Amniotic epithelial cell (primary cell): ENCODE results near the gene RXFP4.
"Not testable (repeated sequence)": the region's sequence is repeated elsewhere in the genome, so short reads cannot be mapped to it uniquely, and the experiment has no call there.

Source experiments
- DNase-seq: peaks from one replicate; pipeline ENCODE4 v3.0.0-alpha.2; 2010; ENCODE audit warnings: low read depth

The RXFP4 gene

DNA sequence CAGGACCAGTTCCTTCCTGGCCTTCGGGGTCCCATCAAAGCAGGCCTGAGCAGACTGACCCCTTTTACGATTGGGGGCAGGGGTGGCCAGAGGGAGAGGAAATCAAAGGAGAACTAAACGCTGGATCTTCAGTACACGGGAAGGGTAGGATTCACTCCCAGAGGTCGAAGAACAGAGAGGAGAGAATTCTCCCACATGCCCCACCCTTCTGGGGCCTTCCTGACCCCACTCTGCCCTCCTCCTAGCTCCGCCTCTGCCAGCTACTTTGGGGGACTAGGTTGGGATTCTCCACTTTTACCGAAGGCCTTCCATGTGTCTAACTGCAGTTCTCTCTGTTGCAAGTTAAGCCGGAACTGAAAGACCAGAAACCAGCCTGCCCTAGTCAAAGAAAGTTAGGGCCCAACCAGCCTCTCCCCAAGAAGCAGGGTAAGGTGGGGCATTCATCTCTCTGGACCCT, 37.6 kb downstream of the RXFP4 start:
- DNase-seq, result peak; percentile 54

DNA sequence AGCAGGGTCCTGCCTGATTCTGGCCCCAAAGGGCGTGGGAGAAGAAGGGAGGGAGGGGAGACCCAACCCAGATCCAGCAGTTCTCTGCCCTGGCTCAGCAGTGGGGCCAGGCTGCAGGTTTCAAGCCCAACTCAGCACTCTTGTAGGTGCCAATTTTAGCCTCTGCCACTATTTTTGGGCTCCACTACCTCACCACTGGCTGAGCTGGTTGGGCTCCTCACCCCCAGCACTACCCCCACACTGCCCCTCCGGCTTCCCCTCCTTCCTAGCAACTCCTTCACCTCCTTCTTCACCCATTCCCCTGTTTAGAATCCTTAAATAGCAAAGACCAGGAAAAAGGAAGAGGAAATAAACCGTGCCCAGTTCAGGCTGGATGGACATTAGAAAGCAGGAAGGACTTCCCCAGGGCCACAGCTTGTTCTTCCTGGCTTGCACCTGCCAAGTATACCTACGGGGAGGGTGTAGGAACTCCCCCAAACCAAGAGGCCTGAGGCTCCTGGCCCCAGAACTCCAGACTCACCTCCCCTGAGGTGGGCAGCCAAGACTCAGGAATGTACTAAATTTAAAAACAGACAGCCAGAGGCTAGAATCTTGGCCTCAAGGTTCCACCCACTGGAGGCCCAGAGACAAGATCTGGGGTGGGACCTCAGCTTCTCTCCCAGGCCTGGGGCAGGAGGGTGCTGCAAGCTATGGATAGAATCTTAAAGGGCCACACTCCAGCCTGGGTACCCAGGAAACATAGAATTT, 38.3 kb downstream of the RXFP4 start:
- no peak for DNase-seq

DNA sequence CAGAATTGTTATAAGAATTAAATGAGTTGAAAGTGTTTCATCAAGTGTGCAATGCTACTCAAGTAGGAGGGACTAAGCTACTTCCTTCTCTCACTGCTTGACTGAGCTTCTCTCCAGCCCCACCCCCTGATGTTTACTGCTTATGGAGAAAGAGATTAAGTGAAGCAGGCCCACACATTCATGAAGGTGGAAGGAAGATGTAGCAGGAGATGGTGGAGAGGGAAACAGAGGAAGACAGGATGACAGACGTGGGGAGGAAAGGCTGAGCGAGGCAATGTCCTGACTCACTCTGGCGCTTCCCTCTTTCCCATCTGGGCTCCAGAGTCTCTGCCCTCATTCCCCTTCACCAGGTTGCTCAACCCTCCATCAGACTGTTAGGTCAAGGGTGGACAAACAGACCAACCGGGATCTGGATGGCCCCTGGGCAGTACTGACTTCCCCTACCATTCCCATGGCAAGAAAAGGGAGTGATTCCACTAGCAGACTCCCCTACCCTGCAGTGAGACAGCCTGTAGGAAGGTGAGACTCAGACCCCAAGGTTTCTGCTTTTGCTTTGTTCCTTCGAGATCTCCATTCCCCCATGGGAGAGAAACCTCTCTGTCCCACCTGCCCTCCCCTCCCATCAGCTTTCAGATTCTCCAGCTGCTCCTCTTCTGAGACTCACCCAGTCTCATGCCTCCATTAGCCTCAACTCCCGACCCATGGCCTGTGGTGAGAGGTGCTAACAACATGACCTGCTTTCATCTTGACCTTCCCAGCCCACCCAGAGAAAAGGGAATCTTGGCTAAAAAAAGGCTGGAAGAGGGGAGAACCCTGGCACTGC, 40.0 kb downstream of the RXFP4 start:
- peak; percentile 99 for DNase-seq

DNA sequence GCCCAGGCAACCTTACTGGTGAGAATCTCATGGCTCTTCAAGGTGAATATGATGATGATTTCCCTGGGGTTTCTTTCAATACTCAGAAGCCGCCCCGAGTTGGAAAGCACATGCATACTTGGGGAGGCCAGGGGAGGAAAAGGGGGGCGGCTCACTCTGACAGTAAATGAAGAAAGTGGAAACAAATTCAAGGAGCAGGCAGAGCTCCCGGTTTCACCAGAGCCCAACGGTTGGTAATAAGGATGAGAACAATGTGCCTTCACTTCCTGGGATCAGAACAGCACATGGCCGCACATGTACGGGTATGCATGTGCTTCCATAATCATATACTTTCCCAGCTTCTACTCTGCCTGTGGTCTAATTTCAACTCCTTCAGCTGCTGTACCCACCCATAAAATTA, 40.7 kb downstream of the RXFP4 start:
- no peak for DNase-seq

DNA sequence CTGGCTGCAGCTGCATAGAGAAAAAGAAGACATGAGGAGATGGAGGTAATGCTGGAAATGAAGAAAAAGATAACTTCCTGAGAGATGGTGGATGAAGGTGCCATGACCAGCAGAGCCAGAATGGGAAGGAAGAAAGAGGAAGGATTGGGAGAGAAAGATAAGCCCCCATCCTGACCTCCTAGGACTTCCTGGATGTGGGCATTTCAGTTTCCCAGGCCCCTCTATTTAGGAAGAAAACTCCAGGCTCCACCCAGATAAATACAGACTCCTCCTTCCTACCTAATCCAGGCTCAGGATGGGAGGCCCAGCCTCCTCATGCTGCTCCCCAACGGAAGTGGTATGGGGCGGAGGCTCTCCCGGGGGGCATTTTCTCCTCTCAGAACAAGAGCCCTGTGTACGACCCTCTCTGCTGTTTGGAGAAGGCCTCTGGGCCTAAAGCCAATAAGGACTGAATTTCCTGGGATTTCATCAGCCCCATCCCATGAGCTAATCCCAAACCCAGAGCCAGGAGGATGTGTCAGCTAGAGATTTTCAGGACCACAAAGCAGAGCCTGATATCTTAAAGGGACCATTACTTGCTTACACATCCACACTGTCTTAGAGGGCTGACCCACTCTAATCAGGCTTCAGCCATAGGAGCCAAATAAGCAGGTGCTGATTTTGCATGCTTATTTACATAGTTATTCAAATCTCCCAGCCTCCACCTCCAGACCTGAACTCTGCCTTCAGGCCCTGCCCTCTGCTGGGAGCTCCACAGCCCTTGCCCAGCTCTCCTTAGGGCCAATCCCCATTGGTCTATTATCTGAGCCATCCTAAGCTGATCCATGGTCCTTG, 42.0 kb downstream of the RXFP4 start:
- DNase-seq, result peak; percentile 97

DNA sequence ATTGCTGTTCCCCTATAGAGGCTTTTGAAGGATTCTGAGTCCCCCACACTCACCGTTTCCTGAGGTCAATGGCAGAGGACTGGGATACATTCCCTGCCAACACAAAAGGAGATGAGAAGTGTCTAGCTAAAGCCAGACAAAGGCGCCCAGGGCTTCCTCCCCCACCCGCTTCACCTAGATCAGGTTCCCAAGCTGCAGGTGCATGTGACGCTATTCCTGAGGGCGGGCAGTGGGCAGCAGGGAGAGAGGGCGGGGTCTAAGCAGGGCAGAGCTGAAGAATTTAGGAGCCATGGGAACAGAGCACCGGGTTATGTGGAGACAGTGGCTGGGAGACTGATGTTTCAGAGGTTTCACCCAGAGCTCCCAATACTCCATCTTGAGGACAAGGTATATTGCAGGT, 42.9 kb downstream of the RXFP4 start:
- no peak for DNase-seq

DNA sequence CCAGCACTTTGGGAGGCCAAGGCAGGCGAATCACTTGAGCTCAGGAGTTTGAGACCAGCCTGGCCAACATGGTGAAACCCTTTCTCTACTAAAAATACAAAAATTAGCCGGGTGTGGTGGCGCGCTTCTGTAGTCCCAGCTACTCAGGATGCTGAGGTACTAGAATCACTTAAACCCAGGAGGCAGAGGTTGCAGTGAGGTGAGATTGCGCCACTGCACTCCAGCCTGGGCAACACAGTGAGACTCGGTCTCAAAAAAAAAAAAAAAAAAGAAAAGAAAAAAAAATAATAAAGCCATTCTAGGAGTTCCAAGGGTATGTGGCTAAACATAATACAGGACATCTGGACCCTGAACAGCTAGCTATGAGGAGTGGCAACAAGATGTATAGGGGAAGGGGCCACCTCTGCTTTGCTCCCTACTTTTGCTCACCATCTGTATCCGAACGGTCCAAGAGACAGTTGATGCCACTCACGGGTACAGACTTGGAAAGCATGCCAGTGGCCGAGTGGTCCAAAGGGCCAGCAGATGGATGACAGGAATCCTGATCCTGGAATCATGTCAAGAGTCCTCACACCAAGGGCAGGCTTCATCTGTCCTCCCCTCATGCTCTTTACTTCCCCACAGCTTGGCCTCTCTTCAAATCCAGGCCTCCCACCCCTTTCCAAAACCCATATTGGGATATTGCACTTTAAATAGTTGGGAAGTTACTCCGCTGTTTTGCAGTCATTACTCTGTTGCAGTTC, 43.6 kb downstream of the RXFP4 start:
- not testable (repeated sequence) for DNase-seq

DNA sequence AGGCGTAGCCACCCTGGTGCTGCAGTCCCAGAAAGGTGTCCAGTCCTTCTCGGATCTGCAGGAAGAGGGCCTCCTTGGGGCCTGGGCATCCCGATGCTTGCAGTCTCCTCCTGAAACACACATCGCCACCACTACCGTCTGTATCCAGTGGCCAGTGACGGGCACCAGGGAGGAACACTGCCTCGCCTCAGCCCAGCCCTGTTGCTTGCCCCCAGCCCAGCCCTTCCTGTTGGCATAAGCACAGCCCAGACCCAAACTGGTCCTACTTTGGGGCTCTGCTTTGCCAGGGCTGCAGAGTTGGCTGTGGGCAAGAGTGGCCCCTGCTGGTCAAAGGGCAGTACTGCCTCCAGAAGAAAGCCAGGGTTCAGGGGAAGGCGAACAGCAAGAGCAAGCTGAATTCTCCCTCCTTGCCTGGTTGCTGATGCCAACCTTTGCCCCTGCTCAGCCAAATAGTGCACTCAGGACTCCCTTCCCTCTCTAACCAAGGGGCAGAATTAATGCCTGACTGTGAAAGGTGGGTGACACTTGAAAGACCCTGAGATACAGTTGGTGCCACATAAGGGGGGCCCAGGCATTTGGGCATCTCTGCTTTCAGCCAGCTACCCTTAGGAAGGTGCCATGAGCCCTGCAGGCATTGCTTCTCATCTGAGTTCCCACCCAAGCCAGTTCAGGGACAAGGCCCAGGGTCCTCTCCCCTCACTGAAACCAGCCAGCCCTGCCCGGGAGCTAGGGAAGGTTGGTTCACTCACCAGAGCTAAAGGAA, 48.0 kb downstream of the RXFP4 start:
- peak; percentile 50 for DNase-seq

DNA sequence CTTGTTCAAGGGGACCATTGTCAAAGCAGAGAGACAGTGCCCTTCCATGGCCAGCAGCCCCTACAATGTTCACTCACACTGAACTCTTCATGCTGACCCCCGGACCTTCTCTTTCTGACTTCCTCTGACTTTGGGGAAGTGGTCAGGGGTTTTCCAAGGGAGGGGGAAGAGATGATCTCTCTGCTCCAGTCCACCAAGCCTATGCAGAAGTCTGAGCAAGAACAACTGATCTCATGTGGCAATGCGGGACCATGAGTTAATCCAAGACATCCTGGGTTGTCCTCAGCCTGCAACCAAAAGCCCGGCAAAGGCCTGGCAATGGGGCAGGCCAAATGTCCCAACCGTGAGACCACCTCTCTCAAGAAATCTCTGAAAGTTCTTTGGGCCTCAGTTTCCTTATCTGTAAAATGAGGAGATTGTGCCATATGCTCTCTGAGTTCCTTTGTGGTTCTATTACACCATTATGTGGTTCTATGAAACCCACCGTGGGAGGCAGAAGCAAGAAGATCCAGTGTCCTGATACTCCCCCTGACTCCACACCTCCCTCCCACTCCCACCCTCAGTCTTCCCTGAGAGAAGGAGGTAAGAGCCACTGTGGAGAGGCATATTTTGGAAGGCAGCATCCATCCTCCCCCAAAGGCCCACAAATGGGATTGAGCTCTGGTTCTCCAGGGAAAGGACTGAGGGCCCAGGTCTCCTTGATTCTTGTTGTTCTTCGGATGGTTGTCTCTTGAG, 48.7 kb downstream of the RXFP4 start:
- DNase-seq, result no peak
